DND-41 (cell line): ENCODE results near the gene JAK3.

Source experiments
- ATAC-seq: fragments of 200-7000 bp; cut with Tn5 transposase; 3 replicates; pipeline ENCODE4 v1.9.1; 2021; ENCODE audit warnings: low read depth; ENCODE audit not compliant: insufficient read depth
- DNase-seq: peaks from one replicate; pipeline ENCODE4 v3.0.0-alpha.2; 2020
- H2AFZ ChIP-seq: 2 replicates; pipeline ENCODE4 v1.6.0; 2012; ENCODE audit warnings: low read depth, low read length
- H3K27ac ChIP-seq: 2 replicates; pipeline ENCODE4 v1.5.1; 2012; ENCODE audit warnings: low read length, inconsistent platforms
- H3K27me3 ChIP-seq: fragments of 200-600 bp; sonication (generic); 2 replicates; pipeline ENCODE4 v1.6.0; 2012; ENCODE audit warnings: low read length, mild to moderate bottlenecking, inconsistent platforms; ENCODE audit not compliant: insufficient read depth, poor library complexity
- H3K36me3 ChIP-seq: 2 replicates; pipeline ENCODE4 v1.5.1; 2012; ENCODE audit warnings: low read length, inconsistent platforms; ENCODE audit not compliant: insufficient read depth
- H3K4me1 ChIP-seq: 2 replicates; pipeline ENCODE4 v1.5.1; 2012; ENCODE audit warnings: mild to moderate bottlenecking, low read length; ENCODE audit not compliant: insufficient read depth
- H3K4me2 ChIP-seq: 2 replicates; pipeline ENCODE4 v1.6.0; 2012; ENCODE audit warnings: mild to moderate bottlenecking, moderate library complexity, low read length, inconsistent platforms; ENCODE audit not compliant: insufficient read depth
- H3K4me3 ChIP-seq, 2 experiments: fragments of 200-600 bp in 1 of 2; shearing (Covaris generic) in 1 of 2; 2 replicates each; pipeline ENCODE4 v1.5.1; 2012 to 2016; ENCODE audit warnings: inconsistent platforms in 2 of 2, low read length in 2 of 2, mild to moderate bottlenecking in 2 of 2, low read depth in 1 of 2, moderate library complexity in 1 of 2
- H3K79me2 ChIP-seq: 2 replicates; pipeline ENCODE4 v1.6.0; 2012; ENCODE audit warnings: low read length, inconsistent platforms; ENCODE audit not compliant: insufficient read depth
- H3K9ac ChIP-seq: 2 replicates; pipeline ENCODE4 v1.6.0; 2012; ENCODE audit warnings: low read depth, mild to moderate bottlenecking, inconsistent platforms, low read length, moderate library complexity
- H3K9me3 ChIP-seq: 2 replicates; pipeline ENCODE4 v1.5.1; 2012; ENCODE audit warnings: low read length, moderate library complexity, mild to moderate bottlenecking, inconsistent platforms; ENCODE audit not compliant: insufficient read depth, severe bottlenecking
- H4K20me1 ChIP-seq: 2 replicates; pipeline ENCODE4 v1.6.0; 2012; ENCODE audit warnings: low read length; ENCODE audit not compliant: insufficient read depth
- EZH2 ChIP-seq: IDR thresholded peaks from 3 replicates; pipeline ENCODE4 v1.6.1; 2012; ENCODE audit warnings: borderline replicate concordance, low read depth, mild to moderate bottlenecking, moderate library complexity, low read length, inconsistent platforms; ENCODE audit not compliant: severe bottlenecking
- TF ChIP-seq, protein P1 (sequence below): IDR thresholded peaks from 2 replicates; pipeline ENCODE4 v1.5.1; 2012; ENCODE audit warnings: borderline replicate concordance, low read length, moderate library complexity, mild to moderate bottlenecking; ENCODE audit not compliant: poor library complexity, severe bottlenecking; ENCODE audit errors: extremely low read depth

The JAK3 gene

DNA sequence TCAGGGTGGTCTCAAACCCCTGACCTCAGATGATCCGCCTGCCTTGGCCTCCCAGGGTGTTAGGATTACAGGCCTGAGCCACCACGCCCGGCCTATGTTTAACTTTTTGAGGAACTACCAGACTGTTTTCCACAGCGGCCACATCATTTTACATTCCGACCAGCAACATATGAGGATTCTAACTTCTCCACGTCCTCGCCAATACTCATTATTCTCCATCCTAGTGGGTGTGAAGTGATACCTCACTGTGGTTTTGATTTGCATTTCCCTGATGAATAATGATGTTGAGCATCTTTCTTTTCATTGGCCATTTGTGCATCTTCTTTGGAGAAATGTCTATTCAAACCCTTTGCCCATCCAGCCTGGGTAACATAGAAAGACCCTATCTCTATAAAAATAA, 38.7 kb upstream of the JAK3 start:
- Histone ChIP-seq H3K4me3 (no peak overlapping the region), H3K9me3 (no peaks in the 10 kb centered on the region), H3K36me3 (no peaks in the 10 kb centered on the region), H3K4me2 (no peak overlapping the region), H3K79me2 (no peaks in the 10 kb centered on the region), H3K9ac (no peak overlapping the region), H3K27ac (no peak overlapping the region), H4K20me1 (no peaks in the 10 kb centered on the region), H3K27me3 (no peaks in the 10 kb centered on the region), H2AFZ (no peak overlapping the region), H3K4me1 (no peaks in the 10 kb centered on the region)
- TF ChIP-seq, protein P1, sequence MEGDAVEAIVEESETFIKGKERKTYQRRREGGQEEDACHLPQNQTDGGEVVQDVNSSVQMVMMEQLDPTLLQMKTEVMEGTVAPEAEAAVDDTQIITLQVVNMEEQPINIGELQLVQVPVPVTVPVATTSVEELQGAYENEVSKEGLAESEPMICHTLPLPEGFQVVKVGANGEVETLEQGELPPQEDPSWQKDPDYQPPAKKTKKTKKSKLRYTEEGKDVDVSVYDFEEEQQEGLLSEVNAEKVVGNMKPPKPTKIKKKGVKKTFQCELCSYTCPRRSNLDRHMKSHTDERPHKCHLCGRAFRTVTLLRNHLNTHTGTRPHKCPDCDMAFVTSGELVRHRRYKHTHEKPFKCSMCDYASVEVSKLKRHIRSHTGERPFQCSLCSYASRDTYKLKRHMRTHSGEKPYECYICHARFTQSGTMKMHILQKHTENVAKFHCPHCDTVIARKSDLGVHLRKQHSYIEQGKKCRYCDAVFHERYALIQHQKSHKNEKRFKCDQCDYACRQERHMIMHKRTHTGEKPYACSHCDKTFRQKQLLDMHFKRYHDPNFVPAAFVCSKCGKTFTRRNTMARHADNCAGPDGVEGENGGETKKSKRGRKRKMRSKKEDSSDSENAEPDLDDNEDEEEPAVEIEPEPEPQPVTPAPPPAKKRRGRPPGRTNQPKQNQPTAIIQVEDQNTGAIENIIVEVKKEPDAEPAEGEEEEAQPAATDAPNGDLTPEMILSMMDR: no peak
- no peak for TF ChIP-seq EZH2
- ATAC-seq (no peak), DNase-seq (no peak)

DNA sequence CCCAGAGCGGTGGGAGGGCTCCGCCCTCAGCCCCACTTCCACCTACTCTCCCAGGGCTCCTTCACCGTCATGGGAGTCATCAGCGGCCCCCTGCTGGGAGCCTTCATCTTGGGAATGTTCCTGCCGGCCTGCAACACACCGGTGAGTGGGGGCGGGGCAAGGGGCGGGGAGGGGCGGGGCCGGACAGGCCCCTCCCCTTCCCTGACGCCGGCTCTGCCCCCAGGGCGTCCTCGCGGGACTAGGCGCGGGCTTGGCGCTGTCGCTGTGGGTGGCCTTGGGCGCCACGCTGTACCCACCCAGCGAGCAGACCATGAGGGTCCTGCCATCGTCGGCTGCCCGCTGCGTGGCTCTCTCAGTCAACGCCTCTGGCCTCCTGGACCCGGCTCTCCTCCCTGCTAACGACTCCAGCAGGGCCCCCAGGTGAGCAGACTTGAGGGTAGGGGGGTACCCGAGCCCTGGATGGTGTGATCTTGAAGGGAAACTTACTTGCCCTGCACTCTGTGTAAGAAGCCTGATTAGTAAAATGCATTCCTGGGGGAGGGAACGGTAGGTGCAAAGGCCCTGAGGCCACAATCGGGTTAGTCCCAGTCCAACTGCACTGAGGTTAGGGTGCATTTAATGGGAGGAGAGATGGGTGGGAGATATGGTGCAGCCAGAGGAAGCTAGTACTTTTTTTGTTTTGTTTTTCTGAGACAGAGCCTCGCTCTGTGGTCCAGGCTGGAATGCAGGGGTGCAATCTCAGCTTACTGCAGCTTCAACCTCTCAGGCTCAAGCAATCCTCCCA, 36.0 kb upstream of the JAK3 start:
- Histone ChIP-seq H4K20me1 (no peaks in the 10 kb centered on the region), H3K27ac (no peak overlapping the region), H3K36me3 (no peaks in the 10 kb centered on the region), H3K4me3 (no peak overlapping the region), H3K9me3 (no peaks in the 10 kb centered on the region), H3K4me1 (no peaks in the 10 kb centered on the region), H2AFZ (no peak overlapping the region), H3K4me2 (no peak overlapping the region), H3K9ac (no peak overlapping the region), H3K27me3 (peaks cover 2% of the 10 kb centered on the region), H3K79me2 (no peaks in the 10 kb centered on the region)
- TF ChIP-seq, protein P1: no peak
- TF ChIP-seq EZH2: no peak
- DNase-seq (no peak), ATAC-seq (no peak)

DNA sequence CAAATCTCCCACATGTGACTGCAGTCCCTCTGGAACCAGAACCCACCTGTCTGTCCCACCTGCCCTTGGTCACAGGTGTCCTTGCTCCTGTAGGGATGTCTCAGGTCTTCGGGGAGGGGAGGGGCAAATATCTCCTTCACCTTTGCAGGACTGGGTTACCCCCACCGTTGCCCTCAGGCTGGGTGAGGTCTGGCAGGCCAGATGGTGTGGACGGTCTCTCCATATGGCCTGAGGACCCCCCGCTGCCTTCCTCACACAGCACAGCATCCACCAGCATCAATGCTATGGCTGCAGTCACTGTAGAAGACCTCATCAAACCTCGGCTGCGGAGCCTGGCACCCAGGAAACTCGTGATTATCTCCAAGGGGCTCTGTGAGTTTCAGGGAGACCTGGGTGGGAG, 33.9 kb upstream of the JAK3 start:
- Histone ChIP-seq H3K27ac (no peak overlapping the region), H3K79me2 (no peaks in the 10 kb centered on the region), H3K9ac (no peak overlapping the region), H3K4me2 (no peak overlapping the region), H3K9me3 (no peaks in the 10 kb centered on the region), H3K36me3 (no peaks in the 10 kb centered on the region), H3K27me3 (peaks cover 2% of the 10 kb centered on the region), H4K20me1 (no peaks in the 10 kb centered on the region), H3K4me1 (no peaks in the 10 kb centered on the region), H3K4me3 (no peak overlapping the region), H2AFZ (no peak overlapping the region)
- TF ChIP-seq, protein P1: no peak
- no peak for TF ChIP-seq EZH2
- ATAC-seq (no peak), DNase-seq (no peak)

DNA sequence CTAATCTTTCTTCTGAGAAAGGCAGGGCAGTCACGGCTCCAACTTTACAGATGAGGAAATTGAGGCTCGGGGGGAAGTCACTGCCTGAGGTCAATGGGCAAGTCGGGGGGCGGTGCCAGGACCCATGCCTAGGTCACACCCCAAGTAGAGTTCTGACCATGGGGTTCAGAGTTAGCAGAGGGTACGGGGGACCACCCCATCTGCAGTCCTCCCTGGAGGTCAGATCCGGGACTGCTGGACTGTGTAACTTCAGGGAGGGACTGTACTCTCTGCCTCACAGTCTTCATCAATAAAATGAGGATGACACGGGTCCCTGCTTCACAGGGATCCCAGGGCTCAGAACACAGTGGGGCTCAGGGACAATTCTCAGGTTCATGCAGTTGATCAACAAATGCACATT, 31.7 kb upstream of the JAK3 start:
- ATAC-seq: no peak
- Histone ChIP-seq H3K36me3 (no peaks in the 10 kb centered on the region), H3K27ac (no peak overlapping the region), H3K9ac (no peak overlapping the region), H3K4me1 (no peaks in the 10 kb centered on the region), H2AFZ (no peak overlapping the region), H4K20me1 (no peaks in the 10 kb centered on the region), H3K9me3 (no peaks in the 10 kb centered on the region), H3K79me2 (no peaks in the 10 kb centered on the region), H3K4me3 (no peak overlapping the region), H3K27me3 (peaks cover 2% of the 10 kb centered on the region), H3K4me2 (no peak overlapping the region)
- TF ChIP-seq EZH2: no peak
- TF ChIP-seq, protein P1: no peak
- no peak for DNase-seq
